GM21786 (cell line): ENCODE measurements around the gene SERPINA9.
"Not testable (repeated sequence)": the region's sequence is repeated elsewhere in the genome, so short reads cannot be mapped to it uniquely, and the experiment has no call there.

Experiments used
- ATAC-seq: cut with Tn5 transposase; IDR thresholded peaks from one replicate; pipeline ENCODE4 v1.9.1; 2021; ENCODE audit not compliant: unreplicated experiment

SERPINA9 gene

GRCh38 chr14:94476023-94476422 lies at the start of gene SERPINA9:
Gene SERPINA9, minus strand, starts transcription at chr14:94476197. Its CDS starts 6,357 bp downstream, at chr14:94469840.
- ATAC-seq = no peak

GRCh38 chr14:94524093-94524492 lies 48.1 kb upstream of the SERPINA9 start:
- ATAC-seq = no peak

- no peak for ATAC-seq
These were observed 47.3 kb upstream of the SERPINA9 start for GRCh38 chr14:94523265-94523664.

- ATAC-seq = no peak
These were observed 46.2 kb upstream of the SERPINA9 start for GRCh38 chr14:94522115-94522724.

- no peak for ATAC-seq
These were observed 45.5 kb upstream of the SERPINA9 start for GRCh38 chr14:94521375-94522114.

- ATAC-seq = no peak
These were observed 41.8 kb upstream of the SERPINA9 start for GRCh38 chr14:94517641-94518257.

- ATAC-seq = no peak
These were observed 41.2 kb upstream of the SERPINA9 start for GRCh38 chr14:94517248-94517640.

- ATAC-seq = no peak
These were observed 39.9 kb upstream of the SERPINA9 start for GRCh38 chr14:94515856-94516255.

GRCh38 chr14:94515426-94515825 lies 39.4 kb upstream of the SERPINA9 start:
- ATAC-seq = no peak

- ATAC-seq = no peak
These were observed 38.4 kb upstream of the SERPINA9 start for GRCh38 chr14:94514351-94514750.

GRCh38 chr14:94510481-94510880 lies 34.5 kb upstream of the SERPINA9 start:
- ATAC-seq = not testable (repeated sequence)

GRCh38 chr14:94509356-94509755 lies 33.4 kb upstream of the SERPINA9 start, which contains the start of gene SERPINA12:
Gene SERPINA12, minus strand, starts transcription at chr14:94509469. Its CDS starts 11,072 bp downstream, at chr14:94498397.
- no peak for ATAC-seq

GRCh38 chr14:94505641-94506040 lies 29.6 kb upstream of the SERPINA9 start:
- ATAC-seq = no peak

- no peak for ATAC-seq
These were observed 29.2 kb upstream of the SERPINA9 start for GRCh38 chr14:94505206-94505605.

- ATAC-seq = no peak
These were observed 25.9 kb upstream of the SERPINA9 start for GRCh38 chr14:94501588-94502516.

GRCh38 chr14:94500264-94500663 lies 24.3 kb upstream of the SERPINA9 start:
- no peak for ATAC-seq

GRCh38 chr14:94499673-94500072 lies 23.7 kb upstream of the SERPINA9 start:
- no peak for ATAC-seq

GRCh38 chr14:94498215-94498614 lies 22.2 kb upstream of the SERPINA9 start:
- no peak for ATAC-seq

GRCh38 chr14:94494085-94494484 lies 18.1 kb upstream of the SERPINA9 start:
- peak; percentile 53 for ATAC-seq

GRCh38 chr14:94491511-94491910 lies 15.5 kb upstream of the SERPINA9 start:
- no peak for ATAC-seq

- ATAC-seq = no peak
These were observed 13.3 kb upstream of the SERPINA9 start for GRCh38 chr14:94489336-94489735.
